ENCODE data around the gene EMCN. TPM values are rescaled to one million over a fixed set of nuclear protein-coding genes. Genes with fewer than 3 reads are reported as not detected.

EMCN gene
- total RNA-seq, 3 donors from 2014 or later (not counting 1 experiment from before 2014, with no cell fraction given): not detected

DNA sequence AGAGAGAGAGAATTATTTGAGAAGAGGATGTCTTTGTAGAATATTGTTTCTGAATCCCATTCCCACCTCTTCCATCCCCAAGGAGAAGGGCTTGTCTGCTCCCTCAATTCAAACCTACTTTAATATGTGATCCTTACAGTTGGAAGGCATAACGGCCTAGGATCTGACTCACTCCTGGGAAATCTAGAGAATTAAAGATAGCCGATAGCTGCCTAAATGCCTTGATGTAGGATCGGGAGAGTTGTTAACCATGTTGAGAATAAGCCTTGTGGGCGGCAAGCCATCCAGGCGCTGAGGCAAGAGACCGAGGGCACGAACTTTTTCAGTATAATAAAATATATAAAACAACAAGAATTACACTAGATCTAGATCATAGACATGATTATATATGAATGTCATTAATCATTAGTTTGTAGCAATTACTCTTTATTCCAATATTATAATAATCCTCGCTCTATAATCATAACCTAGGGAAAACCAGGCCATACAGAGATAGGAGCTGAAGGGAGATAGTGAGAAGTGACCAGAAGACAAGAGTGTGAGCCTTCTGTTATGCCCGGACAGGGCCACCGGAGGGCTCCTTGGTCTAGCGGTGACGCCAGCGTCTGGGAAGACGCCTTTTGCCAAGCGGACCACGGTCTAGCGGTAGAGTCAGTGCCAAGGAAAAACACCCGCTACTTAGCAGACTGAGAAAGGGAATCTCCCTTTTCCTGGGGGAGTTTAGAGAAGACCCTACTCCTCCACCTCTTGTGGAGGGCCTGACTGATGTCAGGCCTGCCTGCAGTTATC lies 13.5 kb downstream of the EMCN start:
- TF ChIP-seq, protein P1, sequence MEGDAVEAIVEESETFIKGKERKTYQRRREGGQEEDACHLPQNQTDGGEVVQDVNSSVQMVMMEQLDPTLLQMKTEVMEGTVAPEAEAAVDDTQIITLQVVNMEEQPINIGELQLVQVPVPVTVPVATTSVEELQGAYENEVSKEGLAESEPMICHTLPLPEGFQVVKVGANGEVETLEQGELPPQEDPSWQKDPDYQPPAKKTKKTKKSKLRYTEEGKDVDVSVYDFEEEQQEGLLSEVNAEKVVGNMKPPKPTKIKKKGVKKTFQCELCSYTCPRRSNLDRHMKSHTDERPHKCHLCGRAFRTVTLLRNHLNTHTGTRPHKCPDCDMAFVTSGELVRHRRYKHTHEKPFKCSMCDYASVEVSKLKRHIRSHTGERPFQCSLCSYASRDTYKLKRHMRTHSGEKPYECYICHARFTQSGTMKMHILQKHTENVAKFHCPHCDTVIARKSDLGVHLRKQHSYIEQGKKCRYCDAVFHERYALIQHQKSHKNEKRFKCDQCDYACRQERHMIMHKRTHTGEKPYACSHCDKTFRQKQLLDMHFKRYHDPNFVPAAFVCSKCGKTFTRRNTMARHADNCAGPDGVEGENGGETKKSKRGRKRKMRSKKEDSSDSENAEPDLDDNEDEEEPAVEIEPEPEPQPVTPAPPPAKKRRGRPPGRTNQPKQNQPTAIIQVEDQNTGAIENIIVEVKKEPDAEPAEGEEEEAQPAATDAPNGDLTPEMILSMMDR (IDR thresholded peaks at IDR 0.05): no peak
- 95% methylated on average over 15 of the region's 18 CpGs for WGBS (ENCODE audit: insufficient coverage)
- Histone ChIP-seq H3K9me3 (ENCODE audit: control insufficient read depth, insufficient read depth, low read length) (no peaks in the 10 kb centered on the region), H3K27me3 (ENCODE audit: control insufficient read depth, insufficient read depth, low read length) (no peaks in the 10 kb centered on the region), H3K4me3 (ENCODE audit: low read length) (no peak overlapping the region), H3K36me3 (ENCODE audit: control insufficient read depth, insufficient read depth, low read length) (no peaks in the 10 kb centered on the region), H3K4me1 (ENCODE audit: control insufficient read depth, insufficient read depth, low read length) (no peaks in the 10 kb centered on the region), H3K27ac (ENCODE audit: low read length) (no peak overlapping the region)
- ATAC-seq (no peak), DNase-seq (no peak)
- H3K9me3 Mint-ChIP-seq: no peaks in the 10 kb centered on the region
- H3K27me3 Mint-ChIP-seq (ENCODE audit: low read depth in 2 of 2): no peaks in the 10 kb centered on the region
- H3K4me1 Mint-ChIP-seq: peaks cover 2 to 14% of the 10 kb centered on the region in 2 donors
- intact Hi-C loops (cut with micrococcal nuclease): no loop called here
- no peak overlapping the region for H3K4me3 Mint-ChIP-seq
- H3K36me3 Mint-ChIP-seq: no peaks in the 10 kb centered on the region
- no peak overlapping the region for H3K27ac Mint-ChIP-seq

DNA sequence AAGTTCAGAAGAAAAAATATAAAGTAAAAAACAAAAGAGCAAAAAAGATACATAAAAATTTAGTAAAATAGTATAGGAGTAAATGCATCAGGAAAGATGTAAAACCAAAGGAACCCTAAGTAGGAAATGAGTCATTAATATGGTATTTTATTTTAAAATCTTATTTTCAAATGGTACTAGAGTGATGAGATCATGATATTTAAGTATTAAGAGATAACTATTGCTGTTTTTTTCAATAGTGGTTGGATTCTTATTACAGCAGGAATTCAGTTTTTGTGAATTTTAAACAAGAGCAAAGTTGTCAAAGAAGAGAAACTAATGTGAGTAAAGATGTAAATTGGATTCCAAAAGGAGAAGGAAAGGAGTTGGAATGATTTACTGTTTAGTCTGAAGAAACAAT lies 20.0 kb downstream of the EMCN start:
- ATAC-seq: no peak
- no peak overlapping the region for H3K4me3 Mint-ChIP-seq
- H3K4me1 Mint-ChIP-seq: no peaks in the 10 kb centered on the region
- no peaks in the 10 kb centered on the region for H3K9me3 Mint-ChIP-seq
- intact Hi-C loops (cut with micrococcal nuclease): no loop called here
- no peaks in the 10 kb centered on the region for H3K9me3 ChIP-seq (ENCODE audit: control insufficient read depth, insufficient read depth, low read length)
- no peaks in the 10 kb centered on the region for H3K36me3 ChIP-seq (ENCODE audit: control insufficient read depth, insufficient read depth, low read length)
- TF ChIP-seq, protein P1 (IDR thresholded peaks at IDR 0.05): no peak
- no peak overlapping the region for H3K27ac Mint-ChIP-seq
- no peak overlapping the region for H3K4me3 ChIP-seq (ENCODE audit: low read length)
- H3K36me3 Mint-ChIP-seq: no peaks in the 10 kb centered on the region
- no peak for DNase-seq
- H3K4me1 ChIP-seq (ENCODE audit: control insufficient read depth, insufficient read depth, low read length): no peaks in the 10 kb centered on the region
- H3K27me3 ChIP-seq (ENCODE audit: control insufficient read depth, insufficient read depth, low read length): no peaks in the 10 kb centered on the region
- no peak overlapping the region for H3K27ac ChIP-seq (ENCODE audit: low read length)
- H3K27me3 Mint-ChIP-seq (ENCODE audit: low read depth in 2 of 2): no peaks in the 10 kb centered on the region

DNA sequence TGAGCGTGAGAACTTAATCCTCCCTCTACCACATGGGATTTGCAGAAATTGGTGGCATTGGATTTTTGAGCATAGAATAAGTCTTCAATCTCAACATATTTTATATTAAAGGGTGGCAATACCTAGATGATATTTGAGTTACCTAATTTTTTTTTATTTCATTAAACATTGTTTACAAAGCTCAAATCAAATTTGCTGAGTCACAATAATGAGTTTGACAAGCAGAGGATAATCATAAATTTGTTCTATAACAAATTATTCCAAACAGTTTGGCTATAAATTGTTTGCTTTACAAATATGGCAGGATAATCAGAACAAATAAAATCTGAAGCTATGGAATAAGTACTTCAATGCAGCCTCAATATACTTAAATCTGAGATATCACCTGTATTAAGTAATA lies 22.7 kb downstream of the EMCN start:
- DNase-seq (no peak), ATAC-seq (no peak)
- Mint-ChIP-seq H3K9me3 (peaks cover 3 to 5% of the 10 kb centered on the region in 2 donors), H3K4me1 (no peaks in the 10 kb centered on the region), H3K27ac (no peak overlapping the region), H3K27me3 (ENCODE audit: low read depth in 2 of 2) (no peaks in the 10 kb centered on the region), H3K4me3 (no peak overlapping the region), H3K36me3 (peaks cover 10% of the 10 kb centered on the region)
- H3K4me1 ChIP-seq (ENCODE audit: control insufficient read depth, insufficient read depth, low read length): no peaks in the 10 kb centered on the region
- H3K27ac ChIP-seq (ENCODE audit: low read length): no peak overlapping the region
- intact Hi-C loops (cut with micrococcal nuclease): no loop called here
- H3K27me3 ChIP-seq (ENCODE audit: control insufficient read depth, insufficient read depth, low read length): no peaks in the 10 kb centered on the region
- WGBS (ENCODE audit: insufficient coverage): no CpG with 5 or more reads among the region's 1 CpG
- TF ChIP-seq, protein P1 (IDR thresholded peaks at IDR 0.05): no peak
- no peaks in the 10 kb centered on the region for H3K36me3 ChIP-seq (ENCODE audit: control insufficient read depth, insufficient read depth, low read length)
- H3K9me3 ChIP-seq (ENCODE audit: control insufficient read depth, insufficient read depth, low read length): peaks cover 10% of the 10 kb centered on the region
- H3K4me3 ChIP-seq (ENCODE audit: low read length): no peak overlapping the region

DNA sequence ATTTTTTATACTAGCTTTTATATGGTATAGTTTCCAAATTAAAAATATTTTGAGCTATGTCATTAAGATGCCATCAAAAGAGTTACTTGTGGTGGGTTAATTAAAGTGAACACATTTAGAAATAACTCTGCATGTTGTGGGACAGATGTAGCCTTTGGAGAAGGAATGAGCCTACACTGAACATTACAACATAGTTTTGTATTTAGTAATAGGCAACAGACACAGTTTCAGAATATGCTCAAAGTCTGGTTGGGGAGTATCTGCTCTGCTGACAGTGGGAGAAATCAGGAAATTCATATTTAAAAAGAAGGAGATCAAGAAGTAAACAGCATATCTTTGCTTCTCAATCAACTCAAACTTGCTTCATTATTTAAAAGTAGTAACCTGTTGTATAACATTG lies 23.7 kb downstream of the EMCN start:
- Histone ChIP-seq H3K27ac (ENCODE audit: low read length) (no peak overlapping the region), H3K4me1 (ENCODE audit: control insufficient read depth, insufficient read depth, low read length) (no peaks in the 10 kb centered on the region), H3K27me3 (ENCODE audit: control insufficient read depth, insufficient read depth, low read length) (no peaks in the 10 kb centered on the region), H3K4me3 (ENCODE audit: low read length) (no peak overlapping the region), H3K36me3 (ENCODE audit: control insufficient read depth, insufficient read depth, low read length) (no peaks in the 10 kb centered on the region), H3K9me3 (ENCODE audit: control insufficient read depth, insufficient read depth, low read length) (peaks cover 10% of the 10 kb centered on the region)
- no peak overlapping the region for H3K27ac Mint-ChIP-seq
- H3K4me3 Mint-ChIP-seq: no peak overlapping the region
- peaks cover 10% of the 10 kb centered on the region for H3K36me3 Mint-ChIP-seq
- DNase-seq: no peak
- ATAC-seq: no peak
- peaks cover 3 to 5% of the 10 kb centered on the region in 2 donors for H3K9me3 Mint-ChIP-seq
- no peaks in the 10 kb centered on the region for H3K27me3 Mint-ChIP-seq (ENCODE audit: low read depth in 2 of 2)
- TF ChIP-seq, protein P1 (IDR thresholded peaks at IDR 0.05): no peak
- intact Hi-C loops (cut with micrococcal nuclease): no loop called here
- no peaks in the 10 kb centered on the region for H3K4me1 Mint-ChIP-seq
